Measurements from ENCODE around the gene SCAF4.

Gene SCAF4

GRCh38 chr21:31698461-31698860 lies 33.5 kb downstream of the SCAF4 start:
- no peak for TF ChIP-seq EZH2phosphoT487 (IDR thresholded peaks at IDR 0.05; ENCODE audit: low read depth)
- TF ChIP-seq, protein P1, sequence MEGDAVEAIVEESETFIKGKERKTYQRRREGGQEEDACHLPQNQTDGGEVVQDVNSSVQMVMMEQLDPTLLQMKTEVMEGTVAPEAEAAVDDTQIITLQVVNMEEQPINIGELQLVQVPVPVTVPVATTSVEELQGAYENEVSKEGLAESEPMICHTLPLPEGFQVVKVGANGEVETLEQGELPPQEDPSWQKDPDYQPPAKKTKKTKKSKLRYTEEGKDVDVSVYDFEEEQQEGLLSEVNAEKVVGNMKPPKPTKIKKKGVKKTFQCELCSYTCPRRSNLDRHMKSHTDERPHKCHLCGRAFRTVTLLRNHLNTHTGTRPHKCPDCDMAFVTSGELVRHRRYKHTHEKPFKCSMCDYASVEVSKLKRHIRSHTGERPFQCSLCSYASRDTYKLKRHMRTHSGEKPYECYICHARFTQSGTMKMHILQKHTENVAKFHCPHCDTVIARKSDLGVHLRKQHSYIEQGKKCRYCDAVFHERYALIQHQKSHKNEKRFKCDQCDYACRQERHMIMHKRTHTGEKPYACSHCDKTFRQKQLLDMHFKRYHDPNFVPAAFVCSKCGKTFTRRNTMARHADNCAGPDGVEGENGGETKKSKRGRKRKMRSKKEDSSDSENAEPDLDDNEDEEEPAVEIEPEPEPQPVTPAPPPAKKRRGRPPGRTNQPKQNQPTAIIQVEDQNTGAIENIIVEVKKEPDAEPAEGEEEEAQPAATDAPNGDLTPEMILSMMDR (IDR thresholded peaks at IDR 0.05; ENCODE audit: low read depth, low read length): no peak
- H3K9me3 ChIP-seq (ENCODE audit: insufficient read depth, low read length): no peaks in the 10 kb centered on the region
- H4K20me1 ChIP-seq (ENCODE audit: insufficient read depth, low read length): 0 out of 2 replicates have a peak, but pooled peaks cover 3% of the 10 kb centered on the region
- no peak overlapping the region for H3K4me3 ChIP-seq (ENCODE audit: low read length)
- no peaks in the 10 kb centered on the region for H3K27me3 ChIP-seq (ENCODE audit: low read depth, low read length)
- no peaks in the 10 kb centered on the region for H3K4me1 ChIP-seq (ENCODE audit: low read length)
- no peak overlapping the region for H3K4me2 ChIP-seq (ENCODE audit: low read length)
- H3K36me3 ChIP-seq (replicated peaks; ENCODE audit: low read depth, low read length): peaks cover 48% of the 10 kb centered on the region
- H3K9ac ChIP-seq (ENCODE audit: low read length): no peak overlapping the region
- H2AFZ ChIP-seq (ENCODE audit: low read depth, low read length): no peak overlapping the region
- H3K27ac ChIP-seq (ENCODE audit: low read length): no peak overlapping the region
- peaks cover 17% of the 10 kb centered on the region; the same call in 1 of the 2 replicates for H3K79me2 ChIP-seq (ENCODE audit: low read length)

DNA sequence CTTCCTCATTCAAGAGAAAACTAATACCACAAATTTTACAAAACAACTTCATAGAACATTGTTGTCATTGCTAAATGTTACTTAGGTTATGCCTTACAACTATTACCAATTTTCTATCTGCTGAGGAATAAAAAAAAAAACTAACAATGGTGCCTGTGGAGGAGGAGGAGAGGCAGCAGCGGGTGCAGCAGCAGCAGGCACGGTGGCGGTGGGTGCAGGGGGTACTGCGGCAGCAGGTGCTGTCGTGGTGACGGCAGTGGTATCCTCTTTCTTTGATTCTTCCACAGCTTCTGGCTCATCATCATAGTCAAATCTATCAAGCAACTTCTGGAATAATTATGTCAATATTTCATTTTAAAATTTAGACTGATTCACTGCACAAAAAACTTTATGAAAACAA lies 35.5 kb downstream of the SCAF4 start:
- Histone ChIP-seq H2AFZ (ENCODE audit: low read depth, low read length) (no peak overlapping the region), H3K4me2 (ENCODE audit: low read length) (no peak overlapping the region), H3K9me3 (ENCODE audit: insufficient read depth, low read length) (no peaks in the 10 kb centered on the region), H4K20me1 (ENCODE audit: insufficient read depth, low read length) (0 out of 2 replicates have a peak, but pooled peaks cover 3% of the 10 kb centered on the region), H3K79me2 (ENCODE audit: low read length) (peaks cover 3% of the 10 kb centered on the region; the same call in 1 of the 2 replicates), H3K9ac (ENCODE audit: low read length) (no peak overlapping the region), H3K27me3 (ENCODE audit: low read depth, low read length) (no peaks in the 10 kb centered on the region), H3K36me3 (replicated peaks; ENCODE audit: low read depth, low read length) (peaks cover 57% of the 10 kb centered on the region), H3K4me3 (ENCODE audit: low read length) (no peak overlapping the region), H3K27ac (ENCODE audit: low read length) (no peak overlapping the region), H3K4me1 (ENCODE audit: low read length) (no peaks in the 10 kb centered on the region)
- no peak for TF ChIP-seq EZH2phosphoT487 (IDR thresholded peaks at IDR 0.05; ENCODE audit: low read depth)
- TF ChIP-seq, protein P1 (IDR thresholded peaks at IDR 0.05; ENCODE audit: low read depth, low read length): no peak

DNA sequence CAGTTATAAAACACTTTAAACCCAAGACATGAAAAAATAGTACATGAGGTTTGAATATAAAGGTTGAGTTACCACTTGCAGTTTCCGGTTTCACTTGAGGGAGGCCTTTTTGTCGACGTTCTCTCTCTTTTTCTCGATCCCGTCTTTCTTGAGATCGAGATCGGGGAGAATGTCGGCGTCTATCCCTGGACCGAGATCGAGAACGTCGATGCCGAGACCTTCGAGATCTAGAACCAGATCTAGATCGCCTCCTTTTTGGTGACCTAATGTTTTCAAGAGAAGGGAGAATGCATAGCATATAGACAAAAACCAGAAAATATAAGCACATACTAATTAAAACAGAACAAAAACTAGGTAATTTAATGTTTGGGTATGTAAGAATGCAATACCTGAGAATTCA lies 38.7 kb downstream of the SCAF4 start:
- H3K27ac ChIP-seq (ENCODE audit: low read length): no peak overlapping the region
- H2AFZ ChIP-seq (ENCODE audit: low read depth, low read length): no peak overlapping the region
- H3K9me3 ChIP-seq (ENCODE audit: insufficient read depth, low read length): no peaks in the 10 kb centered on the region
- no peaks in the 10 kb centered on the region for H3K79me2 ChIP-seq (ENCODE audit: low read length)
- no peak overlapping the region for H3K4me2 ChIP-seq (ENCODE audit: low read length)
- H3K9ac ChIP-seq (ENCODE audit: low read length): no peak overlapping the region
- peaks cover 60% of the 10 kb centered on the region for H3K36me3 ChIP-seq (replicated peaks; ENCODE audit: low read depth, low read length)
- H3K27me3 ChIP-seq (ENCODE audit: low read depth, low read length): no peaks in the 10 kb centered on the region
- no peaks in the 10 kb centered on the region for H4K20me1 ChIP-seq (ENCODE audit: insufficient read depth, low read length)
- no peak overlapping the region for H3K4me3 ChIP-seq (ENCODE audit: low read length)
- TF ChIP-seq, protein P1 (IDR thresholded peaks at IDR 0.05; ENCODE audit: low read depth, low read length): no peak
- no peak for TF ChIP-seq EZH2phosphoT487 (IDR thresholded peaks at IDR 0.05; ENCODE audit: low read depth)
- no peaks in the 10 kb centered on the region for H3K4me1 ChIP-seq (ENCODE audit: low read length)

GRCh38 chr21:31688603-31689368 lies 43.1 kb downstream of the SCAF4 start:
- H3K4me1 ChIP-seq (ENCODE audit: low read length): no peaks in the 10 kb centered on the region
- H3K9me3 ChIP-seq (ENCODE audit: insufficient read depth, low read length): no peaks in the 10 kb centered on the region
- no peak overlapping the region for H2AFZ ChIP-seq (ENCODE audit: low read depth, low read length)
- peaks cover 4% of the 10 kb centered on the region; the same call in 1 of the 2 replicates for H4K20me1 ChIP-seq (ENCODE audit: insufficient read depth, low read length)
- H3K9ac ChIP-seq (ENCODE audit: low read length): no peak overlapping the region
- no peaks in the 10 kb centered on the region for H3K27me3 ChIP-seq (ENCODE audit: low read depth, low read length)
- TF ChIP-seq, protein P1 (IDR thresholded peaks at IDR 0.05; ENCODE audit: low read depth, low read length): no peak
- TF ChIP-seq EZH2phosphoT487 (IDR thresholded peaks at IDR 0.05; ENCODE audit: low read depth): no peak
- no peak overlapping the region for H3K4me2 ChIP-seq (ENCODE audit: low read length)
- H3K4me3 ChIP-seq (ENCODE audit: low read length): no peak overlapping the region
- no peak overlapping the region for H3K27ac ChIP-seq (ENCODE audit: low read length)
- H3K36me3 ChIP-seq (replicated peaks; ENCODE audit: low read depth, low read length): peaks cover 60% of the 10 kb centered on the region
- no peaks in the 10 kb centered on the region for H3K79me2 ChIP-seq (ENCODE audit: low read length)

Data from OCI-LY3 (cell line).